WTC11 (cell line): ENCODE data around the gene FOXA1. TPM values are rescaled to one million over a fixed set of nuclear protein-coding genes. Genes with fewer than 3 reads are reported as not detected.

ENCODE experiments used
- ATAC-seq: fragments of 200-7000 bp; cut with Tn5 transposase; 2 replicates; pipeline ENCODE4 v1.10.0; 2021; ENCODE audit warnings: mild to moderate bottlenecking, moderate library complexity
- CTCF ChIA-PET: fragments of 300-600 bp; sonication (Branson Sonifier 250); formaldehyde crosslinking; loops from one replicate; lab custom pipeline; 2021; ENCODE audit warnings: antibody characterized with exemption; lab: Charles Lee
- POLR2A ChIA-PET: fragments of 350-600 bp; sonication (Branson Sonifier 250); formaldehyde crosslinking; loops from one replicate; lab custom pipeline; 2021; ENCODE audit warnings: antibody characterized with exemption; lab: Charles Lee
- DNase-seq: peaks from one replicate; pipeline ENCODE4 v3.0.0; 2021; ENCODE audit warnings: low spot score
- H3K27ac Mint-ChIP-seq: 2 replicates; pipeline ENCODE4 v1.8.0; 2021; ENCODE audit warnings: mixed read lengths
- H3K27me3 Mint-ChIP-seq: 2 replicates; pipeline ENCODE4 v1.8.0; 2021; ENCODE audit warnings: low read depth, mild to moderate bottlenecking, moderate library complexity, mixed read lengths
- H3K36me3 Mint-ChIP-seq: 2 replicates; pipeline ENCODE4 v1.8.0; 2021; ENCODE audit warnings: mixed read lengths
- H3K4me1 Mint-ChIP-seq: 2 replicates; pipeline ENCODE4 v1.8.0; 2022; ENCODE audit warnings: mixed read lengths
- H3K4me3 Mint-ChIP-seq: 2 replicates; pipeline ENCODE4 v1.8.0; 2021; ENCODE audit warnings: mild to moderate bottlenecking, moderate library complexity, mixed read lengths
- H3K9me3 Mint-ChIP-seq: 2 replicates; pipeline ENCODE4 v1.8.0; 2021; ENCODE audit warnings: mixed read lengths
- AR ChIP-seq: fragments of 250-450 bp; sonication (Bioruptor Pico); IDR thresholded peaks from 2 replicates; pipeline ENCODE4 v1.9.0; 2021; ENCODE audit warnings: mild to moderate bottlenecking
- FOXP1 ChIP-seq: sonication (generic); formaldehyde crosslinking; IDR thresholded peaks from 2 replicates; pipeline ENCODE4 v1.8.0; 2022; ENCODE audit warnings: missing genetic modification reagents, mild to moderate bottlenecking, moderate library complexity, borderline replicate concordance
- GRHL2 ChIP-seq: fragments of 250-450 bp; sonication (Bioruptor Pico); IDR thresholded peaks from 2 replicates; pipeline ENCODE4 v1.8.0; 2022; ENCODE audit warnings: mild to moderate bottlenecking, moderate library complexity; ENCODE audit not compliant: insufficient replicate concordance, severe bottlenecking
- HMGXB4 ChIP-seq: sonication (generic); formaldehyde crosslinking; IDR thresholded peaks from 2 replicates; pipeline ENCODE4 v1.8.1; 2023; ENCODE audit warnings: mild to moderate bottlenecking, moderate library complexity, missing genetic modification reagents
- JUN ChIP-seq: sonication (generic); formaldehyde crosslinking; IDR thresholded peaks from 2 replicates; pipeline ENCODE4 v1.8.0; 2023; ENCODE audit warnings: mild to moderate bottlenecking, missing genetic modification reagents
- KAT7 ChIP-seq: sonication (generic); formaldehyde crosslinking; IDR thresholded peaks from 2 replicates; pipeline ENCODE4 v1.8.1; 2023; ENCODE audit warnings: missing genetic modification reagents, mild to moderate bottlenecking, borderline replicate concordance
- MXD4 ChIP-seq: fragments of 250-450 bp; sonication (Bioruptor Pico); IDR thresholded peaks from 2 replicates; pipeline ENCODE4 v1.8.0; 2021; ENCODE audit warnings: mild to moderate bottlenecking, moderate library complexity, borderline replicate concordance
- PRRX2 ChIP-seq: fragments of 250-450 bp; sonication (Bioruptor Pico); IDR thresholded peaks from 2 replicates; pipeline ENCODE4 v1.8.0; 2021; ENCODE audit warnings: mild to moderate bottlenecking
- TP53 ChIP-seq: sonication (generic); formaldehyde crosslinking; IDR thresholded peaks from 2 replicates; pipeline ENCODE4 v1.8.1; 2023; ENCODE audit warnings: mild to moderate bottlenecking, missing genetic modification reagents
- USF1 ChIP-seq: sonication (generic); formaldehyde crosslinking; IDR thresholded peaks from 2 replicates; pipeline ENCODE4 v1.8.0; 2022; ENCODE audit warnings: mild to moderate bottlenecking, missing genetic modification reagents
- ZBTB21 ChIP-seq: sonication (generic); formaldehyde crosslinking; IDR thresholded peaks from 2 replicates; pipeline ENCODE4 v1.8.1; 2023; ENCODE audit warnings: mild to moderate bottlenecking, missing genetic modification reagents, borderline replicate concordance
- ZNF219 ChIP-seq: sonication (generic); formaldehyde crosslinking; IDR thresholded peaks from 2 replicates; pipeline ENCODE4 v1.8.0; 2023; ENCODE audit warnings: missing genetic modification reagents, mild to moderate bottlenecking, borderline replicate concordance
- ZNF317 ChIP-seq: sonication (generic); formaldehyde crosslinking; IDR thresholded peaks from 2 replicates; pipeline ENCODE4 v1.8.1; 2023; ENCODE audit warnings: low read depth, mild to moderate bottlenecking, moderate library complexity, missing genetic modification reagents, borderline replicate concordance
- total RNA-seq: library from RNA; stranded (reverse); gene quantifications from 3 replicates; pipeline ENCODE4 v1.2.3, GENCODE V29; 2021
- TF ChIP-seq, protein P1 (sequence below): sonication (generic); formaldehyde crosslinking; IDR thresholded peaks from 2 replicates; pipeline ENCODE4 v1.8.1; 2023; ENCODE audit warnings: mild to moderate bottlenecking, missing genetic modification reagents

Gene FOXA1
- total RNA-seq, 1 experiment from 2014 or later = 0.28 TPM

DNA sequence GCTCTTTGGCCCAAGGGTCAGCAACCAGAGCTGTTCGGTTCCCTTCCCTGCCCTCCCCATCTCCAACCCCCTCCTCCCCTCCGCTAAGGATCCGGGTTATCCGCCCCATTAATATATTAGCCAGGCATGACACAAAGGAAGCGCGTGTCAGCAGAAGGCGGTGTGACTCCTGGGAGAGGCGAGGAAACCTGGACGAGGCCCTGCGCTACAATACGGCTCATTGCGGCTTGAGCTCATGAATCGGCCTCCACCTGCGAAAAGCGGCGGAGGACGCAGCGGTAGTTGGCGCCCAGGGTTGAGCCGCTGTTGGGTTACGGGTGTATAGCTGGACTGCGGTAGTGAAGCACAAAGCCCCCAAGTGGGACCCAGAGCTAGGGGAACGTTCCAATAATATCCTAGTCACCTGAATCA, 9.9 kb downstream of the FOXA1 start (continued):
- no peak for TF ChIP-seq USF1 (CRISPR knock-in tag)

DNA sequence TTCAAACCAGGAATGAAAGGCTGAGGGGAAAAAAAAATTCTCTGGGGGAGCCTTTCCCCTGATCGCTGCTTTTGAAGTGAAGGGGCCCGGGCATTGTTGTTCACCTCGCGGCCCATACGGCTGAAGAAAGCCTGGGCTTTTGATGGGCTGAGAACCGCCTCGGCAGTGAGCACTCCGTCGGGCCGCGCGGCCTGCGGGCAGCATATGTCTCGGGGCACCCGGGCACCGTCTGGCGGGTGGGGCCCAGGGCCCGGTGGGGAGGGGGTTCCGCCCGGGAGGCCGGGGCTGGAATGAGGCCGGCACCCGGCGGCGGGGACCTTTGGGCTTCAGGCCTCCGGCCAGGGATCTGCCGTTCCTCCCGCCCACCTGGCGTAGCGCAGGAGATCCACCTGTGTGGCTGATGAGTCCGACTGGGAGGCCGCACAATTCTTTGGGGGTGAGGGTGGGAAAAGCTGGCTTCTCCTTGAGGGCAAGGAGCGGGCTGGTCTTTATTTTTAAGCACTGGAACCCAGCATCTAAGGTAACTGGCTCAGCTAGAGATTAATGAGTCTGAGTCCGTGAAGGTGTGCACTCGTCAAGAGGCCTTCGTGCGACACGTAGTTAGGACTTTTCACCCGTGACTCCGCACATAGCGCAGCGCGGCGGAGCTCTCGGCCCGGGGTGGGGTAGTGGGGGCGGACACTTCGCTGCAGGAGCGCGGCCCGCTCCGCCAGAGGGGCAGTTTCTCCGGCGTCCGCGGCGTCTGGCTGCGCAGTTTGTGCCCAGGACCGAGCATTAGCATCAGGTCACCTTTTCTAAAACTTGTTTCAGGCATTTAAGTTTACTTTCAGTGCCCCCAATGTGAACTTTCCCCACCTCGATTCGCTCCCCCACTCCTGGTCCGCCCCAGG, 10.6 kb downstream of the FOXA1 start:
- Mint-ChIP-seq H3K9me3 (no peaks in the 10 kb centered on the region), H3K4me3 (peak overlapping the region; percentile 47), H3K27me3 (peaks cover 100% of the 10 kb centered on the region), H3K36me3 (no peaks in the 10 kb centered on the region), H3K27ac (no peak overlapping the region), H3K4me1 (peaks cover 38% of the 10 kb centered on the region)
- ChIA-PET POLR2A (interaction anchor here (0.7 kb wide), 1 partner anchor 334 kb away, joined by 6 read pairs; no protein-coding TSS in a partner anchor), CTCF (interaction anchor here (1.0 to 2.3 kb wide), 6 partner anchors 9 to 928 kb away, joined by 3 to 12 read pairs (median 4); partner anchors contain the start of genes FOXA1 and TTC6)
- ATAC-seq (peak; percentile 17), DNase-seq (peak; percentile 46)
- no peak for TF ChIP-seq FOXP1 (CRISPR knock-in tag)
- TF ChIP-seq KAT7 (CRISPR knock-in tag) = no peak
- no peak for TF ChIP-seq ZNF219
- no peak for TF ChIP-seq ZNF317 (CRISPR knock-in tag)
- no peak for TF ChIP-seq GRHL2 (CRISPR knock-in tag)

GRCh38 chr14:37583358-37584210, 11.5 kb downstream of the FOXA1 start:
- DNase-seq (peak; percentile 31), ATAC-seq (peak; percentile 15)
- TF ChIP-seq HMGXB4 (CRISPR knock-in tag) (no peak), PRRX2 (CRISPR knock-in tag) (no peak), JUN (CRISPR knock-in tag) (no peak)
- Mint-ChIP-seq H3K27me3 (peaks cover 100% of the 10 kb centered on the region), H3K4me3 (peak overlapping the region; percentile 50), H3K36me3 (no peaks in the 10 kb centered on the region), H3K4me1 (peaks cover 30% of the 10 kb centered on the region), H3K27ac (no peak overlapping the region), H3K9me3 (no peaks in the 10 kb centered on the region)
- ChIA-PET CTCF (interaction anchor here (0.7 kb wide), 1 partner anchor 10 kb away, joined by 3 read pairs; no protein-coding TSS in a partner anchor), POLR2A (no interaction called here)

- ChIA-PET POLR2A (no interaction called here), CTCF (no interaction called here)
- H3K36me3 Mint-ChIP-seq = no peaks in the 10 kb centered on the region
- no peak for DNase-seq
- peaks cover 1% of the 10 kb centered on the region for H3K4me1 Mint-ChIP-seq
- no peaks in the 10 kb centered on the region for H3K9me3 Mint-ChIP-seq
- H3K27me3 Mint-ChIP-seq = peaks cover 99% of the 10 kb centered on the region
- ATAC-seq = no peak
- no peak overlapping the region for H3K4me3 Mint-ChIP-seq
- TF ChIP-seq ZBTB21 (CRISPR knock-in tag) (no peak), MXD4 (CRISPR knock-in tag) (no peak), AR (no peak), TP53 (CRISPR knock-in tag) (no peak)
- TF ChIP-seq, protein P1, sequence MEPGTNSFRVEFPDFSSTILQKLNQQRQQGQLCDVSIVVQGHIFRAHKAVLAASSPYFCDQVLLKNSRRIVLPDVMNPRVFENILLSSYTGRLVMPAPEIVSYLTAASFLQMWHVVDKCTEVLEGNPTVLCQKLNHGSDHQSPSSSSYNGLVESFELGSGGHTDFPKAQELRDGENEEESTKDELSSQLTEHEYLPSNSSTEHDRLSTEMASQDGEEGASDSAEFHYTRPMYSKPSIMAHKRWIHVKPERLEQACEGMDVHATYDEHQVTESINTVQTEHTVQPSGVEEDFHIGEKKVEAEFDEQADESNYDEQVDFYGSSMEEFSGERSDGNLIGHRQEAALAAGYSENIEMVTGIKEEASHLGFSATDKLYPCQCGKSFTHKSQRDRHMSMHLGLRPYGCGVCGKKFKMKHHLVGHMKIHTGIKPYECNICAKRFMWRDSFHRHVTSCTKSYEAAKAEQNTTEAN (CRISPR knock-in tag) = no peak
- no peak overlapping the region for H3K27ac Mint-ChIP-seq
Observed at GRCh38 chr14:37580146-37580545, 14.9 kb downstream of the FOXA1 start.
